ENCODE measurements around the gene CUL9. TPM values are rescaled to one million over a fixed set of nuclear protein-coding genes. Genes with fewer than 3 reads are reported as not detected.

The CUL9 gene
- total RNA-seq, 1 experiment from 2014 or later, result 15.2 TPM

- H3K27ac Mint-ChIP-seq, result peak overlapping the region; percentile 7 to 91 (median 52); a peak in 4 of 7 replicates
- H3K4me2 ChIP-seq (ENCODE audit: insufficient read depth, insufficient read length, low read length), result peak overlapping the region; percentile 90
Observed at GRCh38 chr6:43180985-43181384, 1.0 kb upstream of the CUL9 start.

More at GRCh38 chr6:43180985-43181384, 1.0 kb upstream of the CUL9 start:
- Histone ChIP-seq H3K23me2 (ENCODE audit: insufficient read length, low read depth, low read length, poor library complexity, severe bottlenecking) (peaks cover 6% of the 10 kb centered on the region), H3K27me3 (ENCODE audit: insufficient read depth, low read length) (no peaks in the 10 kb centered on the region), H4K5ac (ENCODE audit: insufficient read length, low read depth, low read length) (no peak overlapping the region), H4K8ac (replicated peaks; ENCODE audit: insufficient read length, low read depth, low read length) (no peak overlapping the region), H2BK15ac (ENCODE audit: low read depth, low read length) (no peak overlapping the region), H3K4ac (ENCODE audit: low read depth, low read length) (no peak overlapping the region), H3K4me1 (ENCODE audit: insufficient read depth, low read length) (no peaks in the 10 kb centered on the region), H4K20me1 (ENCODE audit: control insufficient read depth, insufficient read depth, insufficient read length) (no peaks in the 10 kb centered on the region), H2AK5ac (ENCODE audit: insufficient read length, low read length) (no peak overlapping the region), H3K9ac (ENCODE audit: extremely low read depth, insufficient read length, low read length) (no peak overlapping the region), H2BK5ac (ENCODE audit: insufficient read length, low read length) (no peak overlapping the region), H3K56ac (ENCODE audit: insufficient read length, low read depth, low read length) (no peak overlapping the region), H3K9me3 (ENCODE audit: control insufficient read depth, low read depth, low read length) (no peaks in the 10 kb centered on the region), H2BK20ac (ENCODE audit: low read depth, low read length, poor library complexity, severe bottlenecking) (no peak overlapping the region), H3K79me1 (ENCODE audit: insufficient read depth, low read depth, low read length, poor library complexity, severe bottlenecking) (no peaks in the 10 kb centered on the region), H4K91ac (ENCODE audit: insufficient read length, low read depth, low read length) (no peak overlapping the region), H3T11ph (ENCODE audit: low read length) (no peak overlapping the region), H2BK120ac (ENCODE audit: low read depth, low read length, poor library complexity, severe bottlenecking) (no peak overlapping the region), H3K79me2 (ENCODE audit: insufficient read depth, low read length) (no peaks in the 10 kb centered on the region), H3K14ac (ENCODE audit: insufficient read depth, low read length) (no peak overlapping the region), H3K18ac (ENCODE audit: insufficient read length, low read depth, low read length) (no peak overlapping the region), H3K27ac (ENCODE audit: insufficient read length, low read depth, low read length) (no peak overlapping the region), H2BK12ac (ENCODE audit: insufficient read length, low read depth, low read length) (no peak overlapping the region), H2AFZ (ENCODE audit: low read length) (no peak overlapping the region), H3K23ac (ENCODE audit: insufficient read length, low read depth, low read length) (no peak overlapping the region)
- H3K36me3 Mint-ChIP-seq (ENCODE audit: insufficient read depth in 1 of 3, low read depth in 3 of 3), result peaks cover 20 to 36% (median 34%) of the 10 kb centered on the region in 3 experiments; a peak in 6 of 7 replicates
- TF ChIP-seq CTCF (conservative IDR thresholded peaks at IDR 0.05), result no peak
- H3K4me1 Mint-ChIP-seq, result peaks cover 21% of the 10 kb centered on the region in 2 experiments
- H3K9me3 Mint-ChIP-seq, result no peaks in the 10 kb centered on the region
- peak overlapping the region; percentile 77 to 86 for H3K4me3 Mint-ChIP-seq
- WGBS (ENCODE audit: extremely low coverage, insufficient read length, low lambda C conversion rate), result no CpG with 5 or more reads among the region's 5 CpGs
- H3K27me3 Mint-ChIP-seq (ENCODE audit: low read depth), result no peaks in the 10 kb centered on the region
- no peak for DNase-seq
